ENCODE data around the gene CLN3.
"Not testable (repeated sequence)": the region's sequence is repeated elsewhere in the genome, so short reads cannot be mapped to it uniquely, and the experiment has no call there.

CLN3 gene

GRCh38 chr16:28494121-28494851 lies 2.4 kb upstream of the CLN3 start, which contains the start of gene APOBR:
APOBR (plus strand) TSS chr16:28494643; CDS start chr16:28494682, 39 bp downstream.
- DNase-seq (ENCODE audit: low read depth, low spot score), result no peak

DNA sequence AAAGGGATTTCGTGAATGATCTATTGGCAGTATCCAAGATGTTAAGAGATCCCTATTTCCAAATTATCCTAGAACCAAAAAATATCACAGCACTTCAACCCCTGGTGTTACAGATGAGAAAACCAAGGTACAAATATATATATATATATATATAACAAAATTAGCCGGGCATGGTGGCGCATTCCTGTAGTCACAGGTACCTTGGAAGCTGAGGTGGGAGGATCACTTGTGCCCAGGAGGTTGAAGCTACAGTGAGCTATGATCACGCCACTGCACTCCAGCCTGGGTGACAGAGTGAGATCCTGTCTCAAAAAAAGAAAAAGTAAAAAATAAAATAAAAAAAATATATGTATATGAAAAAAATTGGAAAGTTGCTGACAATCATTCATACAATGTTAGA lies 637 bp upstream of the CLN3 start:
- DNase-seq (ENCODE audit: low read depth, low spot score), result no peak

GRCh38 chr16:28491230-28491969 lies 474 bp downstream of the CLN3 start:
- DNase-seq (ENCODE audit: low read depth, low spot score), result peak; percentile 56

DNA sequence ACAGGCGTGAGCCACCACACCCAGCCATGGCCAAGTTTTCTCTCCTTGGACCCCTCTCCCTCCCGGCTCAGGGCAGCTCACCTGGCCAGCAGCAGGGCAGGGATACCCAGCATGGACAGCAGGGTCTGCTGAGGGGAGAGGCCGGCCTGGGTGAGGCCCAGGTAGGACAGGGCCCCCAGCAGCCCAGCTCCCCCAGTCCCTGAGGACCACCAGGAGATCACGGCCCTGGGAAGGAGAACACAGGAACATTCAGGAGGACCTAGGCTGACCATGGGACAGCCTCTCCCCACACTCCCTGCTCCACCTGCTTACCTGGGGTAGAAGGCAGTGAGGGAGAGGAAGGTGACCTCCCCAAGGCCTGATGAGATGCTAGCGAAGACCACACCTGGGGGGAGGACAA lies 5.6 kb downstream of the CLN3 start:
- no peak for DNase-seq (ENCODE audit: low read depth, low spot score)

- not testable (repeated sequence) for DNase-seq (ENCODE audit: low read depth, low spot score)
Measured at GRCh38 chr16:28483361-28483760, 8.5 kb downstream of the CLN3 start.

DNA sequence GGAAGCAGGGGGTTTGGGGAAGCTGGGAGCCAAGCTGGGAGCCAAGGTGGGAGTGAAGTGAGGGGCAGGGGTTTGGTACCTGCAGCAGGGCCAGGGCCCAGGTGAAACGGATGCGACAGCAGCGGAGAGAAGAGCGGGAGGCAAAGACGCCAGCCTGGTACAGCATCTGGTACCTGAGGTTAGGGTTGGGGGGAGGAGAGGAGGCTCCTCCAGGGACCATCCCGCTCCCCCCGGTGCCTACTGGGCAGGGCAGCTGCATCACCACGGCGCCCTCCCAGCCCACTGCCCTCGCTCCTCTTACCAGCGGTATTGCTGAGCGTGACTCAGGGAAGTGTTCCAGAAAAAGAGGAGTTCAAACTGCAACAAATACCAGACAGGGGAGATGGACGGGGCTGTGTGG lies 9.8 kb downstream of the CLN3 start:
- no peak for DNase-seq (ENCODE audit: low read depth, low spot score)

- no peak for DNase-seq (ENCODE audit: low read depth, low spot score)
Measured at GRCh38 chr16:28478506-28479180, 13.2 kb downstream of the CLN3 start.

DNA sequence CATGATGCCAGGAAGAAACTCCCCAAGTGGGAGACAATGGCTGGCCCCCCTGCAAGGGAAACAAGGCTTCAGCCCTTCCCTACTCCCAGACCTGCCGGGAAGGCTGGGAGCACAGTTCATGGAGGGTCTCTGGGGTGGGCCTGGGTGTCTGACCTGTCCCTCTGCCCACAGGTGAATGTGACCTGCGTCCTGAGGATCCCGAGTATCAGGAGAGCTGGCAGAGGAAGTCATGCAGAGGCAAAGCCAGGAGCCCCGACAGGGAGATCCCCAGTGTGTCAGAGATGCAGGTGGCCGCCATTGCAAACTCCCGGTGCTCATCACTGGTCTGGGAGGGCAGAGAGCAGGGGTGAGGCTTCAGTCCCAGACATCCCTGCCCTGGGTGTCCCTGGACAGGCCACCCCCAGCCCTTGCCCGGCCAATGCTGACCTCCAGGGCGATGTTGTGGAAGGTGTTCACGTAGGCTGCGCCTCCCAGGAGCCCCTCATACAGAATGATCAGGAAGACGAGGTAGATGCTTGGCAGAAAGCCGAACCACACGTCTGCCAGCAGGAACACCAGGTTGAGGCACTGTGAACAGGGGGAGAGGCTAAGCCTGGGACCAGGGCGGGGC lies 14.5 kb downstream of the CLN3 start:
- DNase-seq (ENCODE audit: low read depth, low spot score), result no peak

DNA sequence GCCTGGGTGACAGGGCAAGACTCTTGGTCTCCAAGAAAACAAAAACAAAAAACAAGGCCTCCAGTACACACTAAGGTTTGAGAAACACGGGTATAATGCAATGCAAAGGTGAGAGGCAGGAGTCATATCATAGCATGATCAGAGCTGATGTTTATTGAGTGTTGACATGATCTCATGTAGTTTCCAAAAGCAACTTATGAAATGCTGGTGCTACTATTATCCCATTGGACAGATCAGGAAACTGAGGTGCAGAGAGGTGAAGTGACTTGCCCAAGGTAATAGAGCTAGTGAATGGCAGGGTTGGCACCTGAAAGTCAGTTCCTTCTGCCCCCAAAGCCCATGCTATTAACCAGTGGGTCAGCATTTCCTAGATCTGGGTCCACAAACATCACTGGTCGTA lies 16.7 kb downstream of the CLN3 start:
- no peak for DNase-seq (ENCODE audit: low read depth, low spot score)

GRCh38 chr16:28473714-28474265 lies 18.1 kb downstream of the CLN3 start:
- DNase-seq (ENCODE audit: low read depth, low spot score), result no peak

GRCh38 chr16:28447081-28447480 lies 44.8 kb downstream of the CLN3 start:
- DNase-seq (ENCODE audit: low read depth, low spot score), result not testable (repeated sequence)

DNA sequence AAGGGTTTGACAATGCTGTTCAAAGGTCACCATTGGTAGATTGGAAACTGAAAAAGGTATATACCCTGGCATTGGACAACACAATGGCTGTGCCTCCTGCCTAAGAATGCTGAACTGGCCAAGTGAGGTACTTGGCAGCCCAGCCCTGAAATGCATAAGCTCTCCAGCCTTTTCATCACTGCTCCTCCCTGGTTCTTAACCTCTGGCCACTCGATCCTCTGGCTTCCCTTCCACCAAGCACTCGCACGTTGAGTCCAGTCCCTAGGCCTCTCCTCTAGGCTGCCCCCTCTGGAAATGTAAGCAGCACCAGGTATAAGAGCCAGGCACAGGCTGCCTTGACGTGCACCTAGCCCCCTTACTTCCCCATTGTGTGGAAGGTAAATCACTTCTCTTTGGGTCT lies 45.5 kb downstream of the CLN3 start:
- DNase-seq (ENCODE audit: low read depth, low spot score), result not testable (repeated sequence)

- not testable (repeated sequence) for DNase-seq (ENCODE audit: low read depth, low spot score)
Measured at GRCh38 chr16:28443943-28444342, 47.9 kb downstream of the CLN3 start.

GRCh38 chr16:28438899-28439298 lies 53.0 kb downstream of the CLN3 start:
- not testable (repeated sequence) for DNase-seq (ENCODE audit: low read depth, low spot score)

DNA sequence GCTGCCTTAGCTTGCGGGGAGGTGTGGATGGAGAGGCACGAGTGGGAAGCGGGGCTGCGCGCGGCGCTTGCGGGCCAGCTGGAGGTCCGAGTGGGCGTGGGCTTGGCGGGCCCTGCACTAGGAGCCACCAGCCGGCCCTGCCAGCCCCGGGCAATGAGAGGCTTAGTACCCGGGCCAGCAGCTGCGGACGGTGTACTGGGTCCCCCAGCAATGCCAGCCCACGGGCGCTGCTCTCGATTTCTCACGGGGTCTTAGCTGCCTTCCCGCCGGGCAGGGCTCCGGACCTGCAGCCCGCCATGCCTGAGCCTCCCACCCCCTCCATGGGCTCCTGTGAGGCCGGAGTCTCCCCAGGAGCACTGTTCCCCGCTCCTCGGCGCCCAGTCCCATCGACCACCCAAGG lies 56.5 kb downstream of the CLN3 start:
- not testable (repeated sequence) for DNase-seq (ENCODE audit: low read depth, low spot score)
